VCaP (cell line): ENCODE measurements around the gene GRK1.

Source experiments
- H3K27ac ChIP-seq: fragments of 450-650 bp; 2 replicates; pipeline ENCODE4 v1.5.1; 2017
- TF ChIP-seq, protein P1 (sequence below): fragments of 450-650 bp; conservative IDR thresholded peaks from 2 replicates; pipeline ENCODE4 v1.5.1; 2017; ENCODE audit warnings: mild to moderate bottlenecking, moderate library complexity

Gene GRK1

DNA sequence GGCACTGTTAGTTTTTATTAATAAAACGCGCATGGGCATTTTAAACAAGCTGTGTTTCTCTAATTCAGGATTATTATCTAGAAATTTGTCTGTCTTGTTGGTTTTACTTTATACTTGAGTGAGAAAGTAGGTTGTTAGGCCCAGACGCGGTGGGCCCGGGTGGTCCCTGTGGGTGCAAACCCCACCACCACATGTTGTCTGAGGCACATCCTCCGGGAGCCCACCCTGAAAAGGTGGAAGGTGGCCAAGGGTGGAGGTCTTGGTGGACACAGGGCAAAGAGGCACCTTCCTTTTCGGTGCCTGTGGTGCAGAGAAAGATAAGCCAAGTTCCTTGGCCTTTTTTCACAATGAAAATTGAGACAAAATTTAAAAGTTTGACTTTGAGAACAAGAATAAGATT lies 25.6 kb upstream of the GRK1 start:
- TF ChIP-seq, protein P1, sequence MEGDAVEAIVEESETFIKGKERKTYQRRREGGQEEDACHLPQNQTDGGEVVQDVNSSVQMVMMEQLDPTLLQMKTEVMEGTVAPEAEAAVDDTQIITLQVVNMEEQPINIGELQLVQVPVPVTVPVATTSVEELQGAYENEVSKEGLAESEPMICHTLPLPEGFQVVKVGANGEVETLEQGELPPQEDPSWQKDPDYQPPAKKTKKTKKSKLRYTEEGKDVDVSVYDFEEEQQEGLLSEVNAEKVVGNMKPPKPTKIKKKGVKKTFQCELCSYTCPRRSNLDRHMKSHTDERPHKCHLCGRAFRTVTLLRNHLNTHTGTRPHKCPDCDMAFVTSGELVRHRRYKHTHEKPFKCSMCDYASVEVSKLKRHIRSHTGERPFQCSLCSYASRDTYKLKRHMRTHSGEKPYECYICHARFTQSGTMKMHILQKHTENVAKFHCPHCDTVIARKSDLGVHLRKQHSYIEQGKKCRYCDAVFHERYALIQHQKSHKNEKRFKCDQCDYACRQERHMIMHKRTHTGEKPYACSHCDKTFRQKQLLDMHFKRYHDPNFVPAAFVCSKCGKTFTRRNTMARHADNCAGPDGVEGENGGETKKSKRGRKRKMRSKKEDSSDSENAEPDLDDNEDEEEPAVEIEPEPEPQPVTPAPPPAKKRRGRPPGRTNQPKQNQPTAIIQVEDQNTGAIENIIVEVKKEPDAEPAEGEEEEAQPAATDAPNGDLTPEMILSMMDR = no peak
- peak overlapping the region; percentile 64 for H3K27ac ChIP-seq

DNA sequence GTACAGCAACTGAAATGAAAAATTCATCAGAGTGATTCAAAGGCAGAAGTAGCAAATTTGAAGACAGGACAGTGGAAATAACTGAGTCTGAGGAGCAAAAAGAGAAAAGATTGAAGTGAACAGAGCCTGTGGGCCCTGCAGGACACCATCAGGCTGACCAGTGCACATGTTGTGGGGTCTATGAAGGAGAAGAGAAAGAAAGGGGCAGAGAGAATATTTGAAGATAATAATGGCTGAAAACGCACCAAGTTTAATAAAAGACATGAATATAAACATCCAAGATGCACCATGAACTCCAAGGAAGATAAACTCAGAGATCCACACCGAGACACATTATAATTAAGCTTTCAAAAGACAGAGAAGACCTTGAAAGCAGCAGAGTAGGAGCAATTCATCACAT lies 24.5 kb upstream of the GRK1 start:
- H3K27ac ChIP-seq = peak overlapping the region; percentile 64; the same call in 1 of the 2 replicates
- TF ChIP-seq, protein P1 = no peak

DNA sequence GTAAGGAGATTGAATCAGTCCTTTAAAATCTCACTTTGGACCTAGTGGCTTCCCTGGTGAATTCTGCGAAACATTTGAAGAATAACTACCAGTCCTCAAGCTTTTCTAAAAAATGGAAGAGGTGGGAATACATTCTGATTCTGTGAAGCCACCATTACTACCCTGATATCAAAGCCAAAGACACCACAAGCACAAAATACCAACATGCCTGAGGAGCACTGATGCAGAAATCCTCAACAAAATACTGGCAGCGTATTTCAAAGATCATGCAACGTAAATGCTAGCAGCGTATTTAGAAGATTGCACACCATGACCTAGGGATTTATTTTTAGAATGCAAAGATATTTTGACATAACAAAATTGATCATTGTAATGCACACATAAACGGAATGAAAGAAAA lies 23.4 kb upstream of the GRK1 start:
- TF ChIP-seq, protein P1 = no peak
- no peak overlapping the region for H3K27ac ChIP-seq

DNA sequence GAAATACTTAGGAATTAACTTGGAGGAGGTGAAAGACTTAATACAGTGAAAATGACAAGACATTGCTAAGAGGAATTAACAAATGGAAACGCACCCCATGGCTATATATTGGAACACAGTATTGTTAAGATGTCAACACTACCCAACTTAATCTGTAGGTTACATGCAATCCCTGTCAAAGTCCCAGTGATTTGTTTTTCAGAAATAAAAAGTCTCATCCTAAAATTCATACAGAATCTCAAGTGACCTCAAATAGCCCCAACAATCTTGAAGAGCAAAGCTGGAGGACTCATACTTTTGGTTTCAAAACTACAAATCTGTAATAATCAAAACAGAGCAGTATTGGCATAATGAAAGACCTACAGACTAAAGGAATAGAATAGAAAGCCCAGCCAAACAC lies 22.2 kb upstream of the GRK1 start:
- TF ChIP-seq, protein P1 = no peak

DNA sequence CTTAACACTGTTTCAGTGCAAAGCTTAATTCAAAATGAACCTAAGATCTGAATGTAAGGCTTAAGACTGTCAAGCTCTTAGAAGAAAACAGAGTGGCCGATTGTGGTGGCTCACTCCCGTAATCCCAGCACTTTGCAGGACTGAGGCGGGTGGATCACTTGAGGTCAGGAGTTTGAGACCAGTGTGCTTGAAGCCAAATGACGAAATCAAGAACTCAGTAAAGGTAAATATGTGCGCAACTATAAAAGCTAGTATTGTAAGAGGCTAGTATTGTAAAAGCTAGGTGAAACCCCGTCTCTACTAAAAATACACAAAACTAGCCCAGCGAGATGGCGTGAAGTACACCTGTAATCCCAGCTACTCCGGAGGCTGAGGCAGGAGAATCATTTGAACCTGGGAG lies 21.7 kb upstream of the GRK1 start:
- TF ChIP-seq, protein P1 = no peak
- H3K27ac ChIP-seq = no peak overlapping the region

More for the DNA sequence above, 22.2 kb upstream of the GRK1 start:
- H3K27ac ChIP-seq = no peak overlapping the region

DNA sequence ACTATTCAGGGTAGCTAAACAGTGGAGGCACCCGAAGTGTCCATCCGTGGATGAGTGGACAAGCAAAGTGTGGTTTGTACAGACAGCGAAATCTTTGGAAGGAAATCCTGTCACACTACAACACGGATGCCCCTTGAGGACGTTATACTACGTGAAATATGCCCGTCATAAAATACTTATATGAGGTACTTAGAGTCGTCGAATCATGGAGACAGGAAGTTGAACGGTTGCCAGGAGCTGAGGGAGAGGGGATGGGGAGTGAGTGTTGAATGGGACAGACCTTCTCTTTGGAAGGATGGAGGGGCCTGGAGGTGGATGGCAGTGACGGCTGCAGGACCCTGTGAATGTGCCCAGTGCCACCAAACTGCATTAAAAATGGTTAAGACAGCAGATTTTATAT lies 20.6 kb upstream of the GRK1 start:
- TF ChIP-seq, protein P1 = no peak
- no peak overlapping the region for H3K27ac ChIP-seq

GRCh38 chr13:113646921-113647340 lies 20.1 kb upstream of the GRK1 start:
- TF ChIP-seq, protein P1 = no peak
- H3K27ac ChIP-seq = no peak overlapping the region; the same call in 1 of the 2 replicates
